Breast epithelium (tissue), 3 donors: Measurements from ENCODE around the gene MBD3L3.

Experiments
- CTCF ChIP-seq, 3 donors: fragments of 450-650 bp; IDR thresholded peaks; one replicate each; pipeline ENCODE4 v1.5.1; 2016 to 2017; ENCODE audit warnings: antibody characterized with exemption in 3 of 3, mild to moderate bottlenecking in 3 of 3, moderate library complexity in 3 of 3
- POLR2A ChIP-seq: fragments of 450-650 bp; IDR thresholded peaks from one replicate; pipeline ENCODE4 v1.6.1; 2016; ENCODE audit warnings: antibody characterized with exemption, mild to moderate bottlenecking, moderate library complexity

GRCh38 chr19:7098096-7098495 lies 39.6 kb upstream of the MBD3L3 start:
- no peak for TF ChIP-seq CTCF (IDR thresholded peaks at IDR 0.05)
- no peak for TF ChIP-seq POLR2A
